HG03378 (cell line): ENCODE measurements around the gene TP53BP2.
"Not testable (repeated sequence)": the region's sequence is repeated elsewhere in the genome, so short reads cannot be mapped to it uniquely, and the experiment has no call there.

Experiments
- ATAC-seq: cut with Tn5 transposase; IDR thresholded peaks from one replicate; pipeline ENCODE4 v1.9.1; 2021; ENCODE audit warnings: mild to moderate bottlenecking, moderate library complexity; ENCODE audit not compliant: unreplicated experiment

The TP53BP2 gene

DNA sequence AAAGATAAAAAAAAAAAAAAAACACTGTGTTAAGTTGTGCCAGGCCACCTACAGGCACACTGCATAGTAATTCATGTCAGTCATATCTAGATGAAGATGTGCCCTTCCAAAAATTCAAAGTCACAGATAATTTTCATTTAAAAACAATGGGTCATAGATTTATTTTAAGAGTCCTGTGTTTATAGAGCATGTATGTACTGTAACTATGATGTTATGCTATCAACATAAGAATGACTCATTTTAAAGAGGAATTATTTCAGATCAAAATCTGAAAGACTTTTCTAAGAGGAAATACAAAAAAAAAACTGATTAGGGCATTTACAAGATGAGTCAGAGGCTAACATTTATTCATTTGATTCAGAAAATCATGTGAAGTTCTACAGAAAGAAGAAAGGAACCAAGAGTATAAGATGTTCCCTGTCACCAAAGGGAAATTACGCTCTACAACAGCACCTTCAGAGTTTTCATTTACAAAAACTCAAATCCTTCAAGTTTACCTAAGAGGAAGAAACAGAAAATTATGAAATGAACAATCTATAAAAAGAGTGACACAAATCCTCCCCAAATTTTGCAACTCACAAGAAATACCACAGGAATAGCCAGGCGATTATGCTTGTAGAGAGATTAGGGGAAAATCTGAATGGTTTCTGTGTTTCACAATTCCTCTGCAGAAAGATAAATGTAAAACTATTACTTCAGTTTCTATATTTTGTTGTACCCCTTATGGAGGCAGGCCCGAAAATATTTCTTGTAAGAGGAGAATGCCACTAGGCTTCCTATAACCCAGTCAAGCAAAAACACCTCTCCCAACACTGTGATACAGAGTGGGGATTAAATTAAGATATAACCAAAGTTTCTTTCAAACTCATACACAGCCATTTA, 13.8 kb downstream of the TP53BP2 start:
- no peak for ATAC-seq

DNA sequence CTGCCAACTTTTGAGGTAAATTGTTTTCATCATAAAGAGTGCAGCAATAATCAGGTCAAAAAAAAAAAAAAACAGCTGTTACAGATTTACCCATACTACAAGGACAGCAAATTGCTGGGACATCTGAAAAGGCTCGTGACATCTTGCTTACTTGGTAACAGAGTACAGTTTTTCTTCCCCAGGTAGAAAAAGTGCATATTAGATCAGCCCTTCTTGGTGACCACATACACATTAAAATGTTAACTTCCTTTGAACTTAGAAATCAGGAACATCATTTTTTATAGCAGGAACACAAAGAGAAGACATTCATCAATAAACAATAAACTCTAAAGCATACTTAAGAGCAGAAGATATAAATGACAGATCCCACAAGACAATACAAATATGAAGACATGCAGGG, 16.1 kb downstream of the TP53BP2 start:
- no peak for ATAC-seq

DNA sequence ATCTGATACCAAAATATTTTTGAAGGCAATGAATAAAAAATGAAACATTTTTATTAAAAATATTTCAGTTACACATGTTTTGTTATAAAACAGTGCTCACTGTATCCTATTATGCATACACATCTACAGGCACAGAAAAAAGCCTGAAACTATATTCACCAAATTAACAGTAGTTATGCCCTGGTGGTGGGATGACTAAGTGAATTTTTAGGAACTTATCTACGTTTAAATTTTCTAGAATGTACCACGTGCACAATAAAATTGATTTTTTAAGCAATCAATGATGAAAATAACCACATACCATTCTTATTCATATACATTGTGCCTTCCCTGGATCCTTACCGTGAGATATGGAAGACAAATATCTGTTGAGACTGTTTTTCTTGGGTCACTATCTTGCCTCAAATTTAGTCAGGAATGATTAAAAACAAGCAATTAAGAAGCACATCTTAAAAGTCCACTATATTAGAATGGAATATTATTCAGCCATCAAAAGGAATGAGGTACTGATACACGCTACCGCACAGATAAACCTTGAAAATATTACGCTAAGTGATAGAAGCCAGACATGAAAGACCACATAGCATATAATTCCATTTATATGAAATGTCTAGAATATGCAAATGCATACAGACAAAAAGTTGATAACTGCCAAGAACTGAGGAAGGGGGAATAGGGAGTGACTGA, 17.4 kb downstream of the TP53BP2 start:
- no peak for ATAC-seq

DNA sequence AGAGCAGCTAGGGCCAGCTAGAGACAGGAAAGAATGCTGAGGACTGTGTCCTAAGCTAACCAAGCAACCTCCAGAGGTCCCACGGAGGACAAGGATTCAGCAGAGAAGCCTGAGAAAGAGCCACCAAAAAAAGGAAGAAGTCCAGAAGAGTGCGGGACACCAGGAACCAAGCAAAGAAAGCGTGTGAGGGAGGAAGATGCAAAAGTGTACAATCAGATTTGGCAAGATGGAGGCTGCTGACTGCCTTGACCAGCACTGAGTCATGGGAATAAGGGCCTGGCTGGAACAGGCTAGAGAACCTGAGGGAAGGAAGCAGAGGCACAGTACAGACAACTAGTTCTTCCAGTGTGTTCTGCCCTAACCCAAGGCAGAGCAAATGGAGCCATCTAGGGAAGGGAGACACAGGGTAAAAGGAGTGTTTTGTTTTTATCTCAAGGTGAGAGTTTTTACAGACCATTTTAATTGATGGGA, 18.5 kb downstream of the TP53BP2 start:
- no peak for ATAC-seq

DNA sequence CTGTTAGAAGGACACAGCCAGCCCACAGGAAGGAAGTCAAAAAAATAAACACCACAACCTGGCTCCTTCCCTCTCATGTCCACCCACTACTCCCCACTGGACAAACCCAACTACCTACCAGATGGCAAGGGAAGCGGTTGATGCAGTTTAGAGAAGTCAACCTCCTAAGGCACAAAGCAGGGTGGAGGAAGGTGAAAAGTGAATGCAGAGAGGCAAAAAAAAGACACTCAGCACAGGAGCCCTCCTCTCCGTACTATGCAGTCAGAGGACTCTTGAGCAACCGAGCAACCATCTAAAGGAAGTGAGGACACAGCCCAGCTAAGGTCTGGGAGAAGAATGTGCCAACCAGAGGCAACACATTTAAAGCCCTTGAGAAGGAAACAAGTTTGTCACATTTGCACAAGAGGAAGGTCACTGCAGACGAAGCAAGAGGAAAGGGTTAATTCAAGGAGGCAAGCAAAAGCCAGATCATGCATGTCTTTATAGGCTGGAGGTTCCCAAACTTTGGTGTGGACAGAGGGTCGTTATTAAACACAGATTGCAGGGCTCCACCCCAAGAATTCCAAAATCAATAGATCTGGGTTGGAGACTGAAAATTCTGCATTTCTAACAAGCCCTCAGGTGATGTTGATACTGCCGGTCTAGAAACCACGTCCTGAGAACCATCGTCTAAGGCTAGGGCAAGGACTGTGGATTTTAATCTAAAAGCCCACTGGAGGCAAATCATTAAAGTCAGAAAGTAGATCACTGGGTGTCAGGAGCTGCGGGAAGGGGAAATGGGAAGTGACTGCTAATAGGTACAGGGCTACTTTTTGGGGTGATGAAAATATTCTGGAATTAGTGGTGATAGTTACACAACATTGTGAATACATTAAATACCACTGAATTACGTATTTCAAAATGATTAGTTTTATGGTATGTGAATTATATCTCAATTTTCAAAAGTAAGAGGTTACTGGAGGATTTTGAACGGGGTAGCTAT, 19.7 kb downstream of the TP53BP2 start:
- no peak for ATAC-seq

DNA sequence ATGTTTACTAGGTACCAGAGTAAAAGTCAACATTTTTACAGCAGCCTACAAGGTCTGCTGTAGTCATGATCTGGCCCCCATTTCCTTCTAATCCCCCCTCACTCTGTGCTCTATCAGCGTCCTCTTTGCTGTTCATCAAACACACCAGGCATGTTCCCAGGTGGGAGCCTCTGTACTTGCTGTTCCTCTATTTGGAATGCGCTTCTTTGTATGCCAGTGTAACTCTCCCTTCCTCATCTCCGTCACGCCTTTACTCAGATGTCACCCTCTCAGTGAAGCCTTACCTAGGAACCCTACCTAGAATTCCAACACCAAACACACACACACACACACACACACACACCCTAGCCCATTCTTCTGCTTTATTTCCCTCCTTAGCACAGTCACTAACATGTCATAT, 21.0 kb downstream of the TP53BP2 start:
- no peak for ATAC-seq

DNA sequence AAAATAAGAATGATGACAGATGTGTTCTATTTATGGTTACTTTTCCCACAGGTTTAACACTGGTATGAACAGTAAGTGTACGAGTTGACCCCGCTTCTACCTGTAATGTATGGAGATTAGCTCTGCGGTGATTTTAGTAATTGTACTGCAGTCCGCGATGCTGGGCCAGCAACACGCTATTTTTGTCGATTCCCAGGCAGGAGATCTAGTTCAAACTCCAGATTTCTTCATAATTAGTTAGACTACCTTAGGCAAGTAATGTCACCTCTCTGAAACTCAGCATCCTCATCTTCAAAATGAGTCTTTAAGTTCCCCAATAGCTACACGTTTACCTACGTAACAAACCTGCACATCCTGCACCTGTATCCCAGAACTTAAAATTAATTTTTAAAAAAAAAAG, 21.5 kb downstream of the TP53BP2 start:
- no peak for ATAC-seq

DNA sequence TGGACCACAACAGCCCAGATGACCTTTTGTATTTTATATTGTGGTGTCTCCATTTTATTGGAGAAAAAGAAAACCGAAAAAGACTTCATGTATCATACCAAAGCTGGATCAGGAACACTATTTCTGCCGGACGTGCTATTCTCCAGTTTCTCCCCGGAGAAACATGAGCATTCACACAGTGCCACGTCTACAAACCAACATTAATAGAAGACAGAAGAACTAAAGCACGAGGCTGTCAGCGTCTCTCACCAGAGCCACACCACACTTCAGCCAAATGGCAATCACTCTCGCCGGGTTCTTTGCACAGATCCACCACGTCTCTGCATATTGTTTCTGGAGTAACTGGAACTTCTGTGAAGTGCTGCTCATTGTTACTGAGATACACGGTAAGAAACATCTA, 24.8 kb downstream of the TP53BP2 start:
- no peak for ATAC-seq

DNA sequence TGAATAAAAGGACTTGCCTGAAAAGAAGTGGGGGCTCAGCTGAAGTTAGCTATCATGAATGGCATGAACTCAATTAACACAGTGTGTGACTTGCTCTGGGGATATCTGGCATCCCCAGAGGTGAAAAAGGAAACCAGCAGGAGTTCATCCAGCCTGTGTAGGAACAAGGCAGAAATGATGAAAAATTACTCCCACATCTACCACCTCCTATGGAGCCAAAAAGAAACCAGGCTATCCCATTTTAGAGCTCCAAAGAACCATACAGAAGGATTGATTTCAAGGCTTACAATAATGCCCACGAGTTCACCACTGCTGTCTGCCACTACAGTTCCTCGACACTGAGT, 25.3 kb downstream of the TP53BP2 start:
- ATAC-seq = no peak

DNA sequence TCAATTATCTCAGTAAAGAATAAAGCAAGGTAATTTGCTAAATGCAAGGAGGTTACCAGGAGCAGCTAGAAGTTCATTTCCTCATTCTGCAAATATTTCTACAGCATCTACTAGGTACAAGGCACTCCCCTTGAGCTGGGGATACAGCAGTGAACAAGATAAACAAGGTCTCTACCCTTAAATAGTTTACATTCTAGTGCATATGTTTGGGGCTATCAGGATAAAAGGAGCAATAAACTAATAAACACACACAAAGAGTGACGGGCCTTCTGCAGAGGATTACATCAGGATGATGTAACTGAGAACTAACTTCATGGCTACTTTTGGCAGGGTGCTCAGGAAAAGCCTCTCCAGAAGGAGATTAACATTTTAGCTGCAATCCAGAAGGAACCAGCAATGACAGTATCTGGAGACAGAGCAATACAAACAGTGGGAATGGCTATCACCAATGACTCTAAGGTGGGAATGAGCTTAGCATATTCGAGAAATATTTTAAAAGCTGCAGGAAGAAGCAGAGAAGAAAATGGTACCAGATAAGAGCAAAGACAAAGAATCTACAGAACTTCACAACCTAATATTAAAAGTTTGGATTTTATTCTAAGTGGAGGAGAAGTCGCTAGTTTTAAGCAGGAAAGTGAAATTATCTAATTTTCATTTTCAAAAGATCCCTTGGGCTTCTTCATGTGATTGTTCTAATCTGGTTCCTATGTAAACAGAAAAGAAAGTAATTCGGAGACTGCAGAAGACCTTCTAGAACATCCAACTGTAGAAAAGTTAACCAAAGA, 25.8 kb downstream of the TP53BP2 start:
- ATAC-seq = no peak

DNA sequence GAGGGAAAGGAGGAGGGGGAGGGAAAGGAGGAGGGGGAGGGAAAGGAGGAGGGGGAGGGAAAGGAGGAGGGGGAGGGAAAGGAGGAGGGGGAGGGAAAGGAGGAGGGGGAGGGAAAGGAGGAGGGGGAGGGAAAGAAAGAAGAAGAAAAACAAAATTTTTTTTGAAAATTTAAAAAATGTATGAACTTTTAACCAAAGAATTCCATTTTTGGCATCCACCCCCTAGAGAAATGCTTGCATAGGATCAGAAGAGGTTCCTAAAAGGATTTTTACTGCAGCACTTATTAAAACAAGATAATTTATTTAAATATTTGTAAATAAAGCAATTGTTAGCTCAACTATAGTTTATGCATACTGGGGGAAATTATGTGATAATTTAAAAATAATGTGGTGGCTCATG, 28.5 kb downstream of the TP53BP2 start:
- not testable (repeated sequence) for ATAC-seq

DNA sequence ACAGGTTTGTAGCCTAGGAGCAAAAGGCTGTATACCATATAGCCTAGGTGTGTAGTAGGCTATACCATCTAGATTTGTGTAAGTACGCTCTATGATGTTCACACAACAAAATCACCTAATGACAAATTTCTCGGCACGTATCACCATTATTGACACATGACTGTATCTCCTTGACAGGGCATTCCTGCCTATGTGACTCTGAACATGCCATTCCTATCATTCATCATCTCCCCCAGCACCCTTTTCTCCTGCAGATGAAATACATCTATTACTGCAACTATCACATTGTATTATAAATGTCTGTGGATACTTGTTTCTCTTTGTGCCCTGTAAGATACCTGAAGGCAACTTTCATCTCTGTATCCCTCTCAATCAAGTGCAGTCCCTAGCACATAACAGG, 29.9 kb downstream of the TP53BP2 start:
- no peak for ATAC-seq

DNA sequence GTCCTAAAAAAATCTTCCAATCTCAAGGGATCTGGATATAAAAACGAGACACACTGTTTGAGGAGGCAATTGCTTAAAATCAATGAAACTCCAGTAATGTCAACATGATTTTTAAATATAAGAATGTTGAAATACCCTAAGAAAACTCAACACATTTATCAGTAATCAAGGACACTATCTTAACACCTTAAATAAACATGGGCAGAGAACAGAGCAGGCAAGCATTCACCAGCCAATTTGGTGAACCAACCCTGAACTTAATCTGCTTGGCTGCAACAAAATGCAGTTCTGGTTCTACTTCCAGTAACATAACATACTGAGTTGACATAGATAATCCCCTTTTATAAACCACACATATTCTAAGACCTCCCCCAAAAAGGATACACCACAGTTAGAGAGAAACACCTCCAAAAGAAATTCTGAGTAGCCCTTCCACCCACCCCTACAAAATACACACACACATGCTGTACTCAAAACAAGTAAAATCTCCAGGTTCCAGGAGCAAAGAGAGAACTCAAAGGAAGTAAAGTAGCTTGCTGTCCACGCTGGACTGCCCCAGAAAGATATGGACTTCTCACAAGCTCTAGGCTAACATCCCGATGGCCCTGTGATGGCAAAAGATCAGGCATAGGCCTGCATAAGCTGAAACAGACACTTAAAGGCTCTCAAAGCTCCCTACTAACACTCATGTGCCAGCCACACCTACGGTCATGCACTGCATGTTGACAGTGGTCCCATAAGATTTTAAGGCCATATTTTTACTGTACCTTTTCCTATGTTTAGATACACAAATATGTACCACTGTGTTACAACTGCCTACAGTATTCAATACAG, 30.5 kb downstream of the TP53BP2 start:
- ATAC-seq = no peak

DNA sequence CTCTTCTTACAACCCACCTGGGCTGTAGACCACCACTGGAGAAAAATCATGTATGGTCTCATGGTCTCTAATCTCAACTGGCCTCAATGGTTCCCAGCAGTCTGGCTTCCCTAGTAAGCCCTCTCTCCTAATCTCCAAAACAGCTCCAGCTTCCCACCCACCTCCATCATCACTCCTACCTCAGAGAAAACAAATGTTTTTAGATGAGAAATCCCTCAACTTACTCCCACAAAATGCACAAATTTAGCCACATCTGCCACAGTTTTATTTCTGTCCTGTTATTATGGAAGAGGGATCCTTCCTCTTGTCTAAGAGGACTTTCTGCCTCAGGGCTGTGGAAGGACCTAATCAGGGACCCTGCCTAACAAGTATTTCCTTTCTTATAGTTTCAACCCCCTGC, 32.1 kb downstream of the TP53BP2 start:
- ATAC-seq = no peak

DNA sequence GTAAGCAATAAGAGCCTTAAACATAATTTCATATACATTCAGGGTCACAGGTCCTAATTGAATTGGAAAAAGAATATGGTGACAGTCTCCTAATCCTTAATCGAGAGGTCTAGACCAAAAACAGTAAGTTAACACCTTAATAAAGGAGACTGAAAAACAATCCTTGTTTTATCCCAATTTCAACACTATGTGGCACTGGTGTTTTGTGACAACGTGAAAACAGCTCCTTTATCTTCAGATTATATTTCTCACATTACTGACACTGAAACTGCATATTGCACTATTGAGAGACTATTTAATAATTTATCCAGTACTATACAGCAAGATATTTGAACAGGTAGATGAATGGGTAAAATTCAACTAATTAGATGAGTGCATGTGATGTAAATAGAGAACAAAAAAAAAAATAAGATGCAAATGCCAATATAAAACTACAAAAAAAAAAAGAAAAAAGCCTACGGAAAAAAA, 34.1 kb downstream of the TP53BP2 start:
- no peak for ATAC-seq

DNA sequence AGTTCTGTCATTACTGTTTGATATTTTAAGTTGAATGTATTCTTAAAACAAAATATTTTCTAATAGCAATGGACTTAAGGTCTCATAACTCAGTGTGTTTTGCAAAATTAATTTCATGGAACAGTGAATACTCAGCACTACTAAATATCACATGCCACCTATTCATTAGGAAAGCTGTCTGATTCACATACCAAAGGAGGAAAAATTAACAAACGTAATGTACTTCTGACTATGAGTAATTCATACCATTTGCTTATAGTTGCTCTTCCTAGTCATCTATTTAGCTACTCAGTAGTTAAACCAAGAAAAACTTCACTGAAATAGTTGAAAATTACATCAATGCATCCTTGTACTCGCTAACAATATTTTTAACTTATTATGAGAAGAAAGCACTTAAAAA, 35.2 kb downstream of the TP53BP2 start:
- no peak for ATAC-seq

DNA sequence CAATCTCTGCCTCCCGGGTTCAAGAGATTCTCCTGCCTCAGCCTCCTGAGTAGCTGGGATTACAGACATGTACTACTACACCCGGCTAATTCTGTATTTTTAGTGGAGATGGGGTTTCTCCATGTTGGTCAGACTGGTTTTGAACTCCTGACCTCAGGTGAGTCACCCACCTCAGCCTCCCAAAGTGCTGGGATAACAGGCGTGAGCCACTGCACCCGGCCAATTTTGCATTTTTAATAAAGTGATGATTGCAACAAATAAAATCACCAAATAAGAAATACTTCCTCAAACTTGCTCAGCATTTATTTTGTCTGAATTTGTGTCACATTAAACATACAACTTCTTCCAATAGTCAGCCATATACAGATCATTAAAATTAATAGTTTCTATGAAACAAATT, 35.8 kb downstream of the TP53BP2 start:
- ATAC-seq = not testable (repeated sequence)

DNA sequence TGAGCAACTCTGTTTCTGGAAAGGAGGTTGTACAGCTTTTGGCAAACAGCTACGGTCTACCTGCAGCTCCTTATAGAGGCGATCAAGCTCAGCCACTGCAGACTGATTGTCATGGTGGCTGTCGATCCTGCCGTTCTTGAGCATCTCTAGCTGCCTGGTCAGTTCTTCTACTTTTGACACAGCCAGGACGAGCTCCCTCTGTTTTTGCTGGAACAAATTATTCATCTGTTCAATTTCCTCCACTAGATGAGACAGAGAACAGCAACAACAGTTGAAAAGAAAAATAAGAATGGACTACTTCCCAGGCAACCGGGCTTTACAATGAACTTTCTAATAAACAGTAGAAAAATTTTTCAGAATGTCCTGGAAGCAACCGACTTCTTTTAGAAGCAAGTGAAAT, 42.5 kb downstream of the TP53BP2 start:
- ATAC-seq = no peak

DNA sequence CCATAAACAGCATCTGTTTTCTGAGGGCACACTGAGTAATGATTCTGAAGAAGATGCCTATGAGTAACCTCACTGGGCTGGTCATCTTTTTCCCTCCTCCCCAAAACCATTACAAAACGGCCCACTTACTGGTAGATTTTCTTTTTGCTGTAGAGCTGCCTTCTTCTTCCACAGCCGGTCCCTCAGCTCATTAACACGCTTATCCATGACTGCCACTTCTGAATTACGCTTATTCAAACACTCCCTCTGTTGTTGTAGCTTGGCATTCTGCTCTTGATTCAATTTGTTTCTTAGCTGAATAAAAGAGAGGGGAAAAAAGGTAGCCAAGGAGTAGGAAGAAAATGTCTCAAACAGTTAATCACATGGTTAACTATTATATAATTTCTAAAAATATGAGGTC, 43.1 kb downstream of the TP53BP2 start:
- ATAC-seq = no peak
